C4-2B (cell line): Measurements from ENCODE around the gene PITX3.

ENCODE experiments used
- H3K27ac ChIP-seq: fragments of 450-650 bp; 2 replicates; pipeline ENCODE4 v1.5.1; 2017
- CTCF ChIP-seq: fragments of 450-650 bp; conservative IDR thresholded peaks from 2 replicates; pipeline ENCODE4 v1.5.1; 2017; ENCODE audit warnings: mild to moderate bottlenecking
- ZFX ChIP-seq: fragments of 450-650 bp; IDR thresholded peaks from 2 replicates; pipeline ENCODE4 v1.6.1; 2017

PITX3 gene

GRCh38 chr10:102269017-102269416 is 27.7 kb upstream of the PITX3 start:
- TF ChIP-seq ZFX = no peak
- no peak for TF ChIP-seq CTCF
- H3K27ac ChIP-seq = peak overlapping the region; percentile 11; the same call in 1 of the 2 replicates

- TF ChIP-seq ZFX = no peak
- no peak for TF ChIP-seq CTCF
- H3K27ac ChIP-seq = no peak overlapping the region
These were observed 27.1 kb upstream of the PITX3 start for GRCh38 chr10:102268375-102268888.

DNA sequence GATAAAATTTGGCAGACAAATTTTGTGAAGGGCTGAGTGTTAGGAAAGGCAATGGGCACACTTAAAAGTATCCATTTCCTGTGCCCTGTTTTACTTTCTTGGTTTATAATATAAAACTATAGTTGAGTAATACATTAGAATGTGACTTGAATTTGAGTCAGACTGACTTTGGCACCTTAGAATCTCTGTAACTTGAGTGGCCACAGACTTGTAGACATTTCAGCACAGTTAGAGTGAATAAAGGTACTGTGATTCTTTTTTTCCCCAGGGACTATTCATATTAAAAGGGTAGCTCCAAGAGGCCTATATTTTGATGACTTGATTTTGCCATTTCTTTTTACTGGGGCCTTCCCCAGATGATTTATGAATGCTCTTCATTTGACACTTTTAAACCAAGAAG is 26.4 kb upstream of the PITX3 start:
- TF ChIP-seq ZFX = no peak
- TF ChIP-seq CTCF = no peak
- no peak overlapping the region for H3K27ac ChIP-seq

DNA sequence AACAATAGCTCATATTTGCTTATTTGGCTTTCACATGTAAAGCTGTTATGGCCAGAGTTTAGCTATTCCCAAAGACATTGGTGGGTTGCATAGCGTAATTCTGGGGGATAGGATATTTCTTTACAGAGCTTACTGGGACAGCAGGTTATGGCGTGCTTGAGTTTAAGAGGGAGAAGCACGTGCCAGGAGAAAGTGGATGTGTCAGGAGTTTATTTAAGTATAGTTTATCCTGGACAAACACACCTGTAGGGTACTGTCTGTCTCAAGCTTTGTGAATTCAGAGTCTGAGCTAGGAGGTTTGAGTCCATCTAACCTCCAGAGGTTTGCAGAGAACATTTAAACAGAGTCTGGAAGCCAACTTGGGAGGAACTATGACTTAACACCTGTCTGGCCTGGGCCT is 25.4 kb upstream of the PITX3 start:
- TF ChIP-seq ZFX (no peak), CTCF (no peak)
- H3K27ac ChIP-seq = peak overlapping the region; percentile 49

- H3K27ac ChIP-seq = no peak overlapping the region
- TF ChIP-seq ZFX (no peak), CTCF (no peak)
These were observed 23.1 kb upstream of the PITX3 start for GRCh38 chr10:102264371-102264770.

DNA sequence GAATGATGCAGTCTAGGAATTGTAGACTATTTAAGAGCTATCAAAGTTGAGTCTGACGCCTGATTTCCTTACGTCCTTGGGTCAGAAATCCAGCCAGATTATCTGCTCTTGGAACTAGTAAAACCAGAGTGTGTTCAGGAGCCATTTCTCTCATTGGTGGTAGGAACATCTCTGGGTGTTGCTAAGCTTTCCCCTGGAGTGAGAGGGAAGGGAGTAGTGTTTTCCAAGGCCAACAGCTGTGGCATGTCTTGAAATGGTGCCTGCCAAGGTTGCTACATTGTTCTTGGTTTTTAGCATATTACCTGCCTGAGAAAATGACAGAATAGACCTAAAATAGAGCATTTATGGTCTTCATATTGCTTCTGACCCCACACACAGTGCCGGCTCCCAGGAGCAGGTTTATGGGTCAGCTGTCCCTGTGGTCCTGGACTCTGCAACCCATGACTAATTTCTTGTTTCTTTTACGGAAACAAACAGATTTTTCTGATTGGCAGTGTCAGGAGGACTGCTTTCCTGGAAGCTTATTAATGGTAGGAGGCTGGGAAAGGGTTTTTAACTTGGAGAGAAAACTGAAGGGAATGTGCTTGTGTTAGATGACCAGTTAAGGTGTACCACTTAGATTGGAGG is 21.5 kb upstream of the PITX3 start:
- TF ChIP-seq CTCF = no peak
- TF ChIP-seq ZFX = no peak
- no peak overlapping the region for H3K27ac ChIP-seq

DNA sequence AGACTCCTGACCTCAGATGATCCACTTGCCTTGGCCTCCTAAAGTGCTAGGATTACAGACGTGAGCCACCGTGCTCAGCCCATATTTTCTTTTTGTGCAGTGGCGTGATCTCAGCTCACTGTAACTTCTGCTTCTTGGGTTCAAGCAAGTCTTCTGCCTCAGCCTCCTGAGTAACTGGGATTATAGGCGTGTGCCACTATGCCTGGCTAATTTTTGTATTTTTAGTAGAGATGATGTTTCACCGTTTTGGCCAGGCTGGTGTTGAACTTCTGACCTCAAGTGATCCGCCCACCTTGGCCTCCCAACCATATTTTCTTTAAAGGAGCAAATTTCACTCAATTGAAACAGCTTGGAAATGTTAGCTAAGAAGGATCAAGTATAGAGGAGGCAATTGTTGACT is 20.5 kb upstream of the PITX3 start:
- no peak overlapping the region for H3K27ac ChIP-seq
- TF ChIP-seq ZFX (no peak), CTCF (no peak)
